ENCODE results near the gene EYA2.

DNA sequence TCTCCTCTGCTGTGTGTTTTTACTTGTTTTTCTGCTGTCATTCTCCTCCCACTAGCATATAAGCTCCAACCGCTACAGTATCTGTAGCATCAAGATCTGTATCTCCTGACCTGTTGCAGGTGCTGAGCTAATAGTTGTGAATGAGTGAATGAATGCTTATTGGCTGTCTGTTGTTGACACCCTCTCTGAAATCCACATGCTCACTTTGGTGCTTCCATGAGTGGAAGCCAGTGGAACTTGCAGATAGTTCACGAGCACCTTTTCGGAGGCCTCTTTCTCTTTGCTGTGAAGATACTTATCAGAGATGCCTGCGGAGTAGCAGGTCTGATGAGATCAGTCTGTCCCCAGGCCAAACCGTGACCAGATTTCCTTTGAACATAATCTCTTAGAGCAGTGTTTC lies 117.3 kb downstream of the EYA2 start:
- TF ChIP-seq EZH2 (IDR thresholded peaks at IDR 0.05; ENCODE audit: borderline replicate concordance, low read depth, low read length, poor library complexity, severe bottlenecking), result no peak
- no peak for TF ChIP-seq CTCF (conservative IDR thresholded peaks at IDR 0.05; ENCODE audit: low read depth, low read length)

Data from A673 (cell line).